HepG2 (cell line): Measurements from ENCODE around the gene TRAF3. TPM values are rescaled to one million over a fixed set of nuclear protein-coding genes. Genes with fewer than 3 reads are reported as not detected.

Experiments used
- NFE2L1 ChIP-seq: sonication (generic); formaldehyde crosslinking; IDR thresholded peaks from 2 replicates; pipeline ENCODE4 v1.4.0; 2020; ENCODE audit warnings: missing genetic modification reagents, mild to moderate bottlenecking, borderline replicate concordance
- RFXAP ChIP-seq: sonication (generic); formaldehyde crosslinking; IDR thresholded peaks from 2 replicates; pipeline ENCODE4 v1.4.0; 2020; ENCODE audit warnings: missing genetic modification reagents, borderline replicate concordance
- ZNF235 ChIP-seq: sonication (generic); formaldehyde crosslinking; IDR thresholded peaks from 2 replicates; pipeline ENCODE4 v1.8.1; 2023; ENCODE audit warnings: mild to moderate bottlenecking, missing genetic modification reagents, borderline replicate concordance
- ZNF407 ChIP-seq: sonication (generic); formaldehyde crosslinking; IDR thresholded peaks from one replicate; pipeline ENCODE4 v1.5.1; 2020; ENCODE audit warnings: mild to moderate bottlenecking, missing genetic modification reagents; ENCODE audit errors: not compliant biosample characterization
- ZNF432 ChIP-seq: sonication (generic); formaldehyde crosslinking; IDR thresholded peaks from 2 replicates; pipeline ENCODE4 v1.5.0; 2020; ENCODE audit warnings: missing genetic modification reagents, mild to moderate bottlenecking, borderline replicate concordance
- ZNF563 ChIP-seq: sonication (generic); formaldehyde crosslinking; IDR thresholded peaks from 2 replicates; pipeline ENCODE4 v1.8.0; 2022; ENCODE audit warnings: mild to moderate bottlenecking, moderate library complexity, missing genetic modification reagents
- polyA plus RNA-seq, 8 experiments: library from polyadenylated mRNA; depleted of rRNA in 3 of 8; stranded (reverse) in 7 of 8; unstranded in 1 of 8; fragments of >200 nt; fragmentation: Illumina TruSeq in 4 of 8; extraction: Trizol in 4 of 8; gene quantifications; 2 replicates each; pipeline versions ENCODE4 v1.2.1 to v1.2.3, GENCODE V29; 2011 to 2016; ENCODE audit warnings: low read depth in 4 of 8, missing spikeins in 1 of 8, mixed read lengths in 1 of 8; ENCODE audit not compliant: insufficient read depth in 1 of 8
- total RNA-seq, 5 experiments: library from RNA; depleted of rRNA; stranded (reverse); fragments of >200 nt; fragmentation: Illumina TruSeq; extraction: Trizol; gene quantifications; 2 replicates each; pipeline ENCODE4 v1.2.3, GENCODE V29; 2016; ENCODE audit warnings: low read depth in 1 of 5
- TF ChIP-seq, protein P1 (sequence below): sonication (generic); formaldehyde crosslinking; IDR thresholded peaks from 2 replicates; pipeline ENCODE4 v1.5.1; 2020; ENCODE audit warnings: mild to moderate bottlenecking, missing genetic modification reagents, moderate library complexity
- TF ChIP-seq, protein P2 (sequence below), 2 experiments: sonication (generic) in 1 of 2; formaldehyde crosslinking in 1 of 2; IDR thresholded peaks; 2 replicates each; pipeline versions ENCODE4 v1.4.0 to v1.6.1; 2016 to 2020; ENCODE audit warnings: borderline replicate concordance in 1 of 2, low read depth in 1 of 2, mild to moderate bottlenecking in 1 of 2, missing genetic modification reagents in 1 of 2

TRAF3 gene
- total and polyA plus RNA-seq, 2 of the 13 experiments (the other 11 are each of a cell fraction or from before 2014, with no cell fraction given) = 6.9 to 12.2 TPM

GRCh38 chr14:102775855-102776760, 1.1 kb upstream of the TRAF3 start (continued):
- TF ChIP-seq ZNF407 (CRISPR knock-in tag) (peak; percentile 45), RFXAP (CRISPR knock-in tag) (no peak), ZNF432 (no peak), NFE2L1 (no peak), ZNF235 (CRISPR knock-in tag) (0 out of 2 replicates have a peak, but pooled peaks have one; percentile 25), ZNF563 (CRISPR knock-in tag) (peak; percentile 42; the same call in 1 of the 2 replicates)
- TF ChIP-seq, protein P1, sequence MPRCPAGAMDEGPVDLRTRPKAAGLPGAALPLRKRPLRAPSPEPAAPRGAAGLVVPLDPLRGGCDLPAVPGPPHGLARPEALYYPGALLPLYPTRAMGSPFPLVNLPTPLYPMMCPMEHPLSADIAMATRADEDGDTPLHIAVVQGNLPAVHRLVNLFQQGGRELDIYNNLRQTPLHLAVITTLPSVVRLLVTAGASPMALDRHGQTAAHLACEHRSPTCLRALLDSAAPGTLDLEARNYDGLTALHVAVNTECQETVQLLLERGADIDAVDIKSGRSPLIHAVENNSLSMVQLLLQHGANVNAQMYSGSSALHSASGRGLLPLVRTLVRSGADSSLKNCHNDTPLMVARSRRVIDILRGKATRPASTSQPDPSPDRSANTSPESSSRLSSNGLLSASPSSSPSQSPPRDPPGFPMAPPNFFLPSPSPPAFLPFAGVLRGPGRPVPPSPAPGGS = 0 out of 2 replicates have a peak, but pooled peaks have one; percentile 31
- TF ChIP-seq, protein P2, sequence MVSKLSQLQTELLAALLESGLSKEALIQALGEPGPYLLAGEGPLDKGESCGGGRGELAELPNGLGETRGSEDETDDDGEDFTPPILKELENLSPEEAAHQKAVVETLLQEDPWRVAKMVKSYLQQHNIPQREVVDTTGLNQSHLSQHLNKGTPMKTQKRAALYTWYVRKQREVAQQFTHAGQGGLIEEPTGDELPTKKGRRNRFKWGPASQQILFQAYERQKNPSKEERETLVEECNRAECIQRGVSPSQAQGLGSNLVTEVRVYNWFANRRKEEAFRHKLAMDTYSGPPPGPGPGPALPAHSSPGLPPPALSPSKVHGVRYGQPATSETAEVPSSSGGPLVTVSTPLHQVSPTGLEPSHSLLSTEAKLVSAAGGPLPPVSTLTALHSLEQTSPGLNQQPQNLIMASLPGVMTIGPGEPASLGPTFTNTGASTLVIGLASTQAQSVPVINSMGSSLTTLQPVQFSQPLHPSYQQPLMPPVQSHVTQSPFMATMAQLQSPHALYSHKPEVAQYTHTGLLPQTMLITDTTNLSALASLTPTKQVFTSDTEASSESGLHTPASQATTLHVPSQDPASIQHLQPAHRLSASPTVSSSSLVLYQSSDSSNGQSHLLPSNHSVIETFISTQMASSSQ (IDR thresholded peaks at IDR 0.05; ENCODE audit: low read depth) = no peak
- TF ChIP-seq, protein P2 (CRISPR knock-in tag; IDR thresholded peaks at IDR 0.05; ENCODE audit: borderline replicate concordance) = no peak
